GM20431 (cell line): ENCODE measurements around the gene PLAGL2.
"Not testable (repeated sequence)": the region's sequence is repeated elsewhere in the genome, so short reads cannot be mapped to it uniquely, and the experiment has no call there.

ENCODE experiments used
- in situ Hi-C: fragments of 300-500 bp; cut with MseI, MboI; formaldehyde crosslinking; loops from one replicate; pipeline ENCODE4 v1.15.0; 2020; ENCODE audit warnings: low sequenced_read_pairs; ENCODE audit not compliant: unreplicated experiment

PLAGL2 gene

GRCh38 chr20:32186506-32186905 is 21.0 kb downstream of the PLAGL2 start:
- in situ Hi-C loops = no loop called here

- in situ Hi-C loops = no loop called here
These were observed 22.5 kb downstream of the PLAGL2 start for GRCh38 chr20:32184961-32185603.

GRCh38 chr20:32183947-32184635 is 23.5 kb downstream of the PLAGL2 start:
- in situ Hi-C loops = no loop called here

GRCh38 chr20:32181606-32182005 is 25.9 kb downstream of the PLAGL2 start:
- in situ Hi-C loops = no loop called here

GRCh38 chr20:32179934-32180333 is 27.6 kb downstream of the PLAGL2 start:
- in situ Hi-C loops = no loop called here

GRCh38 chr20:32179515-32179914 is 28.0 kb downstream of the PLAGL2 start:
- in situ Hi-C loops = no loop called here

GRCh38 chr20:32177696-32178095 is 29.8 kb downstream of the PLAGL2 start:
- in situ Hi-C loops = not testable (repeated sequence)

GRCh38 chr20:32168184-32168910 is 39.2 kb downstream of the PLAGL2 start:
- in situ Hi-C loops = no loop called here

- in situ Hi-C loops = no loop called here
These were observed 40.0 kb downstream of the PLAGL2 start for GRCh38 chr20:32167552-32167951.

GRCh38 chr20:32165836-32166545 is 41.6 kb downstream of the PLAGL2 start:
- in situ Hi-C loops = no loop called here

GRCh38 chr20:32164984-32165735 is 42.4 kb downstream of the PLAGL2 start:
- in situ Hi-C loops = no loop called here

GRCh38 chr20:32163951-32164350 is 43.6 kb downstream of the PLAGL2 start:
- in situ Hi-C loops = no loop called here

- in situ Hi-C loops = no loop called here
These were observed 45.2 kb downstream of the PLAGL2 start for GRCh38 chr20:32162351-32162750.

- in situ Hi-C loops = no loop called here
These were observed 47.2 kb downstream of the PLAGL2 start for GRCh38 chr20:32160341-32160740.

- in situ Hi-C loops = no loop called here
These were observed 47.7 kb downstream of the PLAGL2 start for GRCh38 chr20:32159766-32160221.

GRCh38 chr20:32158943-32159660 is 48.4 kb downstream of the PLAGL2 start:
- in situ Hi-C loops = no loop called here

GRCh38 chr20:32158351-32158750 is 49.2 kb downstream of the PLAGL2 start:
- in situ Hi-C loops = no loop called here

- in situ Hi-C loops = no loop called here
These were observed 49.9 kb downstream of the PLAGL2 start for GRCh38 chr20:32157611-32158010.
